Liver (tissue), 9 donors: Measurements from ENCODE around the gene ABCC1. TPM values are rescaled to one million over a fixed set of nuclear protein-coding genes. Genes with fewer than 3 reads are reported as not detected.

Experiments
- DNase-seq: peaks from one replicate; pipeline ENCODE4 v3.0.0-alpha.2; 2017; ENCODE audit warnings: low spot score
- H3K27ac ChIP-seq, 2 donors: one replicate each; pipeline ENCODE4 v1.7.0; 2013; ENCODE audit warnings: inconsistent platforms in 2 of 2, low read length in 2 of 2, control low read depth in 1 of 2, low read depth in 1 of 2, mild to moderate bottlenecking in 1 of 2
- H3K27me3 ChIP-seq, 4 donors: one replicate each; pipeline versions ENCODE4 v1.6.1 to v1.7.0; 2013; ENCODE audit warnings: low read length in 3 of 4, inconsistent platforms in 1 of 4, mild to moderate bottlenecking in 1 of 4, moderate library complexity in 1 of 4; ENCODE audit not compliant: control insufficient read depth in 4 of 4, insufficient read depth in 4 of 4
- H3K36me3 ChIP-seq, 4 donors: one replicate each; pipeline versions ENCODE4 v1.6.1 to v1.7.0; 2013; ENCODE audit warnings: low read length in 3 of 4, mild to moderate bottlenecking in 3 of 4, low read depth in 1 of 4, moderate library complexity in 1 of 4; ENCODE audit not compliant: control insufficient read depth in 4 of 4, insufficient read depth in 3 of 4
- H3K4me1 ChIP-seq, 4 donors: one replicate each; pipeline versions ENCODE4 v1.6.1 to v1.7.0; 2013; ENCODE audit warnings: low read length in 3 of 4, mild to moderate bottlenecking in 3 of 4, moderate library complexity in 1 of 4; ENCODE audit not compliant: control insufficient read depth in 4 of 4, insufficient read depth in 4 of 4
- H3K4me3 ChIP-seq, 3 donors: one replicate each; pipeline versions ENCODE4 v1.6.1 to v1.7.0; 2013; ENCODE audit warnings: low read length in 3 of 3, control low read depth in 1 of 3, low read depth in 1 of 3, mild to moderate bottlenecking in 1 of 3
- H3K9ac ChIP-seq, 2 donors: one replicate each; pipeline ENCODE4 v1.7.0; 2013; ENCODE audit warnings: low read length in 2 of 2, mild to moderate bottlenecking in 2 of 2, moderate library complexity in 2 of 2, control low read depth in 1 of 2, low read depth in 1 of 2
- H3K9me3 ChIP-seq, 4 donors: one replicate each; pipeline versions ENCODE4 v1.6.1 to v1.7.0; 2013; ENCODE audit warnings: low read length in 3 of 4; ENCODE audit not compliant: control insufficient read depth in 4 of 4
- ATF3 ChIP-seq: IDR thresholded peaks from 2 replicates; pipeline ENCODE4 v1.6.1; 2016; ENCODE audit warnings: antibody characterized with exemption
- CTCF ChIP-seq: fragments of 150-350 bp; IDR thresholded peaks from 2 replicates; pipeline ENCODE4 v1.5.1; 2017; ENCODE audit warnings: improper control_type of control experiment, low read depth, low read length; ENCODE audit not compliant: missing input control
- EGR1 ChIP-seq, 2 donors: IDR thresholded peaks; 2 replicates each; pipeline ENCODE4 v1.6.1; 2016 to 2018; ENCODE audit warnings: antibody characterized with exemption in 2 of 2, low read depth in 2 of 2
- FOXA1 ChIP-seq: IDR thresholded peaks from 2 replicates; pipeline ENCODE4 v1.6.1; 2016; ENCODE audit warnings: antibody characterized with exemption
- FOXA2 ChIP-seq: IDR thresholded peaks from 2 replicates; pipeline ENCODE4 v1.6.1; 2016; ENCODE audit warnings: antibody characterized with exemption
- GABPA ChIP-seq, 2 donors: IDR thresholded peaks in 1 of 2; conservative IDR thresholded peaks in 1 of 2; 2 replicates each; pipeline ENCODE4 v1.6.1; 2016; ENCODE audit warnings: antibody characterized with exemption in 2 of 2, mild to moderate bottlenecking in 1 of 2, moderate library complexity in 1 of 2
- HNF4A ChIP-seq, 2 donors: conservative IDR thresholded peaks; 2 replicates each; pipeline ENCODE4 v1.6.1; 2016; ENCODE audit warnings: antibody characterized with exemption in 2 of 2, mild to moderate bottlenecking in 2 of 2
- HNF4G ChIP-seq: IDR thresholded peaks from 2 replicates; pipeline ENCODE4 v1.6.1; 2016; ENCODE audit warnings: antibody characterized with exemption
- MAX ChIP-seq: IDR thresholded peaks from 2 replicates; pipeline ENCODE4 v1.6.1; 2016; ENCODE audit warnings: antibody characterized with exemption
- NR2F2 ChIP-seq: IDR thresholded peaks from 2 replicates; pipeline ENCODE4 v1.6.1; 2016; ENCODE audit warnings: antibody characterized with exemption
- REST ChIP-seq: IDR thresholded peaks from 2 replicates; pipeline ENCODE4 v1.6.1; 2016; ENCODE audit warnings: antibody characterized with exemption, mild to moderate bottlenecking
- RXRA ChIP-seq, 2 donors: IDR thresholded peaks; 2 replicates each; pipeline ENCODE4 v1.6.1; 2017 to 2018; ENCODE audit warnings: antibody characterized with exemption in 2 of 2, mild to moderate bottlenecking in 1 of 2
- SP1 ChIP-seq: IDR thresholded peaks from 2 replicates; pipeline ENCODE4 v1.6.1; 2018; ENCODE audit warnings: antibody characterized with exemption, mild to moderate bottlenecking
- TAF1 ChIP-seq: conservative IDR thresholded peaks from 2 replicates; pipeline ENCODE4 v1.6.1; 2016; ENCODE audit warnings: antibody characterized with exemption, mild to moderate bottlenecking
- ZBTB33 ChIP-seq: IDR thresholded peaks from 2 replicates; pipeline ENCODE4 v1.6.1; 2016; ENCODE audit warnings: antibody characterized with exemption
- WGBS: extraction: QIAGEN DNeasy Blood & Tissue Kit; methylation state at CpG from one replicate; pipeline ENCODE4 v1.1.7; 2013; 5-methylcytosine and 5-hydroxymethylcytosine counted together
- polyA plus RNA-seq, 2 donors: library from polyadenylated mRNA; stranded (reverse) in 1 of 2; unstranded in 1 of 2; fragments of 200-250 nt in 1 of 2; fragments of >200 nt in 1 of 2; fragmentation: Nextera tagmentation in 1 of 2; extraction: Ambion mirVana in 1 of 2; gene quantifications; one replicate each; pipeline versions ENCODE4 v1.2.1 to v1.2.3, GENCODE V29; 2013 to 2015
- total RNA-seq, 2 donors: library from RNA; depleted of rRNA; stranded (reverse); fragments of >200 nt; gene quantifications; one replicate each; pipeline ENCODE4 v1.2.3, GENCODE V29; 2014
- donor health status: healthy.
- donor health status: healthy.
- donor health status: healthy.
- donor health status: healthy.
- donor health status: healthy.

ABCC1 gene
- total and polyA plus RNA-seq, 4 donors = 0.85 to 7.7 (median 4.2) TPM

GRCh38 chr16:16186820-16187219 lies 237.4 kb downstream of the ABCC1 start:
- Histone ChIP-seq H3K9ac (no peak overlapping the region), H3K4me1 (peaks cover 0 to 2% (median 0%) of the 10 kb centered on the region in 4 donors), H3K9me3 (no peaks in the 10 kb centered on the region), H3K27me3 (no peaks in the 10 kb centered on the region), H3K4me3 (no peak overlapping the region), H3K27ac (no peak overlapping the region), H3K36me3 (peaks cover 7 to 76% (median 46%) of the 10 kb centered on the region in 4 donors)
- WGBS = 92% methylated on average over 11 of the region's 11 CpGs
- DNase-seq = no peak
- TF ChIP-seq HNF4G (no peak), REST (no peak), HNF4A (conservative IDR thresholded peaks at IDR 0.05) (no peak), FOXA2 (no peak), RXRA (IDR thresholded peaks at IDR 0.05) (no peak)

GRCh38 chr16:16188827-16189226 lies 239.4 kb downstream of the ABCC1 start:
- Histone ChIP-seq H3K4me1 (peaks cover 0 to 2% (median 0%) of the 10 kb centered on the region in 4 donors), H3K27me3 (no peaks in the 10 kb centered on the region), H3K4me3 (no peak overlapping the region), H3K27ac (no peak overlapping the region), H3K36me3 (peaks cover 8 to 75% (median 48%) of the 10 kb centered on the region in 4 donors), H3K9ac (no peak overlapping the region), H3K9me3 (no peaks in the 10 kb centered on the region)
- 85% methylated on average over 13 of the region's 13 CpGs for WGBS
- DNase-seq = no peak
- TF ChIP-seq EGR1 (IDR thresholded peaks at IDR 0.05; ENCODE audit: low read depth in 2 of 2) (no peak), NR2F2 (no peak), FOXA1 (no peak), ATF3 (no peak), SP1 (no peak), HNF4G (no peak), ZBTB33 (no peak), MAX (no peak), TAF1 (no peak), RXRA (IDR thresholded peaks at IDR 0.05) (no peak), GABPA (IDR thresholded peaks at IDR 0.05 in 1 of 2, conservative IDR thresholded peaks at IDR 0.05 in 1 of 2) (no peak)

- WGBS = 87% methylated on average over 8 of the region's 8 CpGs
- H3K36me3 ChIP-seq = peaks cover 7 to 70% (median 47%) of the 10 kb centered on the region in 4 donors
- TF ChIP-seq HNF4A (conservative IDR thresholded peaks at IDR 0.05) = no peak
- TF ChIP-seq NR2F2 = no peak
- TF ChIP-seq EGR1 (IDR thresholded peaks at IDR 0.05; ENCODE audit: low read depth in 2 of 2) = no peak
- TF ChIP-seq SP1 = no peak
- TF ChIP-seq GABPA (IDR thresholded peaks at IDR 0.05 in 1 of 2, conservative IDR thresholded peaks at IDR 0.05 in 1 of 2) = no peak
- TF ChIP-seq ATF3 = no peak
- no peak for TF ChIP-seq CTCF
- no peak for TF ChIP-seq REST
- no peak for TF ChIP-seq FOXA1
- TF ChIP-seq HNF4G = no peak
- TF ChIP-seq FOXA2 = no peak
Measured at GRCh38 chr16:16189842-16190241, 240.4 kb downstream of the ABCC1 start.

More at GRCh38 chr16:16189842-16190241, 240.4 kb downstream of the ABCC1 start:
- no peak overlapping the region for H3K27ac ChIP-seq
- DNase-seq = no peak
- H3K27me3 ChIP-seq = no peaks in the 10 kb centered on the region
- H3K4me3 ChIP-seq = no peak overlapping the region
- H3K9me3 ChIP-seq = no peaks in the 10 kb centered on the region
- H3K9ac ChIP-seq = no peak overlapping the region
- H3K4me1 ChIP-seq = peaks cover 0 to 2% (median 0%) of the 10 kb centered on the region in 4 donors
